NCI-H2171 treated with DMSO at 0.1 percent for 48 hours (cell line): Measurements from ENCODE around the gene SPDEF.

Experiments used
- DNase-seq: peaks from one replicate; lab custom pipeline; 2025; lab: John Stamatoyannopoulos, UW

Gene SPDEF

GRCh38 chr6:34544776-34545471 is 11.2 kb downstream of the SPDEF start:
- DNase-seq, result peak; percentile 96

GRCh38 chr6:34544052-34544604 is 12.0 kb downstream of the SPDEF start:
- no peak for DNase-seq

GRCh38 chr6:34543421-34543820 is 12.7 kb downstream of the SPDEF start:
- no peak for DNase-seq

GRCh38 chr6:34540841-34541240 is 15.3 kb downstream of the SPDEF start:
- DNase-seq, result no peak

GRCh38 chr6:34540222-34540621 is 15.9 kb downstream of the SPDEF start:
- DNase-seq, result no peak

- no peak for DNase-seq
Observed at GRCh38 chr6:34539181-34539580, 16.9 kb downstream of the SPDEF start.

- no peak for DNase-seq
Observed at GRCh38 chr6:34538581-34538980, 17.5 kb downstream of the SPDEF start.

GRCh38 chr6:34537922-34538550 is 18.1 kb downstream of the SPDEF start:
- DNase-seq, result no peak

GRCh38 chr6:34536959-34537848 is 18.9 kb downstream of the SPDEF start:
- DNase-seq, result no peak

- peak; percentile 90 for DNase-seq
Observed at GRCh38 chr6:34536251-34536958, 19.7 kb downstream of the SPDEF start.

GRCh38 chr6:34535646-34536045 is 20.5 kb downstream of the SPDEF start:
- no peak for DNase-seq

GRCh38 chr6:34535199-34535598 is 20.9 kb downstream of the SPDEF start:
- DNase-seq, result no peak

GRCh38 chr6:34534656-34535055 is 21.5 kb downstream of the SPDEF start:
- no peak for DNase-seq

GRCh38 chr6:34534146-34534545 is 22.0 kb downstream of the SPDEF start:
- DNase-seq, result no peak

- DNase-seq, result no peak
Observed at GRCh38 chr6:34532230-34532629, 23.9 kb downstream of the SPDEF start.

GRCh38 chr6:34531580-34532201 is 24.4 kb downstream of the SPDEF start:
- DNase-seq, result no peak

- no peak for DNase-seq
Observed at GRCh38 chr6:34530753-34531365, 25.3 kb downstream of the SPDEF start.

GRCh38 chr6:34529665-34530327 is 26.3 kb downstream of the SPDEF start:
- DNase-seq, result no peak

GRCh38 chr6:34528996-34529664 is 27.0 kb downstream of the SPDEF start:
- DNase-seq, result no peak
